ENCODE results near the gene GLG1.
"Not testable (repeated sequence)": the region's sequence is repeated elsewhere in the genome, so short reads cannot be mapped to it uniquely, and the experiment has no call there.

Gene GLG1

GRCh38 chr16:74606521-74607309, at the start of gene GLG1:
Gene GLG1 (minus strand): TSS chr16:74607114. CDS start chr16:74607094, 20 bp downstream.
- DNase-seq (ENCODE audit: low read depth): peak; percentile 82

GRCh38 chr16:74654536-74655050, 47.7 kb upstream of the GLG1 start:
- no peak for DNase-seq (ENCODE audit: low read depth)

GRCh38 chr16:74652883-74653282, 46.0 kb upstream of the GLG1 start:
- DNase-seq (ENCODE audit: low read depth): not testable (repeated sequence)

GRCh38 chr16:74652249-74652648, 45.3 kb upstream of the GLG1 start:
- no peak for DNase-seq (ENCODE audit: low read depth)

- DNase-seq (ENCODE audit: low read depth): no peak
Observed at GRCh38 chr16:74651841-74652240, 44.9 kb upstream of the GLG1 start.

GRCh38 chr16:74650966-74651567, 44.2 kb upstream of the GLG1 start:
- DNase-seq (ENCODE audit: low read depth): no peak

- no peak for DNase-seq (ENCODE audit: low read depth)
Observed at GRCh38 chr16:74649839-74650504, 43.1 kb upstream of the GLG1 start.

GRCh38 chr16:74641969-74642368, 35.1 kb upstream of the GLG1 start:
- no peak for DNase-seq (ENCODE audit: low read depth)

- no peak for DNase-seq (ENCODE audit: low read depth)
Observed at GRCh38 chr16:74637742-74638453, 31.0 kb upstream of the GLG1 start.

GRCh38 chr16:74635303-74635702, 28.4 kb upstream of the GLG1 start:
- no peak for DNase-seq (ENCODE audit: low read depth)

GRCh38 chr16:74633686-74634085, 26.8 kb upstream of the GLG1 start:
- DNase-seq (ENCODE audit: low read depth): no peak

- DNase-seq (ENCODE audit: low read depth): no peak
Observed at GRCh38 chr16:74627506-74628220, 20.7 kb upstream of the GLG1 start.

- DNase-seq (ENCODE audit: low read depth): no peak
Observed at GRCh38 chr16:74626741-74627416, 20.0 kb upstream of the GLG1 start.

- DNase-seq (ENCODE audit: low read depth): no peak
Observed at GRCh38 chr16:74625500-74626350, 18.8 kb upstream of the GLG1 start.

- no peak for DNase-seq (ENCODE audit: low read depth)
Observed at GRCh38 chr16:74623839-74624235, 16.9 kb upstream of the GLG1 start.

GRCh38 chr16:74623214-74623838, 16.4 kb upstream of the GLG1 start:
- DNase-seq (ENCODE audit: low read depth): no peak

- no peak for DNase-seq (ENCODE audit: low read depth)
Observed at GRCh38 chr16:74622005-74622404, 15.1 kb upstream of the GLG1 start.

- no peak for DNase-seq (ENCODE audit: low read depth)
Observed at GRCh38 chr16:74617206-74617788, 10.4 kb upstream of the GLG1 start.

GRCh38 chr16:74611721-74612120, 4.8 kb upstream of the GLG1 start:
- no peak for DNase-seq (ENCODE audit: low read depth)
